ENCODE data around the gene CSF3R. TPM values are rescaled to one million over a fixed set of nuclear protein-coding genes. Genes with fewer than 3 reads are reported as not detected.
"Not testable (repeated sequence)": the region's sequence is repeated elsewhere in the genome, so short reads cannot be mapped to it uniquely, and the experiment has no call there.

The CSF3R gene
- total and polyA plus RNA-seq, 3 experiments from 2014 or later = 0.11 to 0.40 TPM; not detected in 1

DNA sequence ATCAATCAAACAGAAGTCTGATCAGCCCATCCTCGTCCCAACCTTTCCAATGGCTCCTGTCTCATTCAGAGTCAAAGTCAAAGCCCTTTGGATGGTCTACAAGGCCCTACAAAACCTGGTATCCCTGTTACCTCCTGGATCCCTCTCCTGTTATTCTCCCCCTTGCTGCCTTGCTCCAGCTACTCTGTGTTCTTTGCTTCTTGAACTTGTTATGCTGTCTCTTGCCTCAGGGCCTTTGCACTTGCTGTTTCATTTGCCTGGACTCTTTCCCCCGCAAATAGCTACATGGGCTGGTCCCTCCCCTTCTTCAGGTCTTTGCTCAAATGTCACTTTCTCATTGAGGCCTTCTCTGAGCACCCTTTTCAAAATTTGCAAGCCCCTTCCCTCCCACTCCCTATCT, 1.4 kb upstream of the CSF3R start:
- ChIA-PET POLR2A (no interaction called here), CTCF (no interaction called here)
- Histone ChIP-seq H3K4me1 (ENCODE audit: insufficient read depth, low read length) (peaks cover 11% of the 10 kb centered on the region), H3K36me3 (ENCODE audit: insufficient read depth, low read length) (no peaks in the 10 kb centered on the region), H3K27me3 (ENCODE audit: insufficient read depth, low read length, poor library complexity, severe bottlenecking) (no peaks in the 10 kb centered on the region), H3K27ac (ENCODE audit: low read depth, low read length) (no peak overlapping the region), H3K9me3 (ENCODE audit: low read length) (no peaks in the 10 kb centered on the region), H3K4me3 (ENCODE audit: low read length) (no peak overlapping the region)
- peaks cover 5 to 10% (median 7%) of the 10 kb centered on the region in 3 donors for H3K4me1 Mint-ChIP-seq
- no peak for DNase-seq
- H3K9me3 Mint-ChIP-seq = no peaks in the 10 kb centered on the region
- H3K36me3 Mint-ChIP-seq = no peaks in the 10 kb centered on the region
- no peak overlapping the region for H3K4me3 Mint-ChIP-seq
- H3K27me3 Mint-ChIP-seq = peaks cover 11 to 15% of the 10 kb centered on the region in 2 donors
- H3K27ac Mint-ChIP-seq = no peak overlapping the region

DNA sequence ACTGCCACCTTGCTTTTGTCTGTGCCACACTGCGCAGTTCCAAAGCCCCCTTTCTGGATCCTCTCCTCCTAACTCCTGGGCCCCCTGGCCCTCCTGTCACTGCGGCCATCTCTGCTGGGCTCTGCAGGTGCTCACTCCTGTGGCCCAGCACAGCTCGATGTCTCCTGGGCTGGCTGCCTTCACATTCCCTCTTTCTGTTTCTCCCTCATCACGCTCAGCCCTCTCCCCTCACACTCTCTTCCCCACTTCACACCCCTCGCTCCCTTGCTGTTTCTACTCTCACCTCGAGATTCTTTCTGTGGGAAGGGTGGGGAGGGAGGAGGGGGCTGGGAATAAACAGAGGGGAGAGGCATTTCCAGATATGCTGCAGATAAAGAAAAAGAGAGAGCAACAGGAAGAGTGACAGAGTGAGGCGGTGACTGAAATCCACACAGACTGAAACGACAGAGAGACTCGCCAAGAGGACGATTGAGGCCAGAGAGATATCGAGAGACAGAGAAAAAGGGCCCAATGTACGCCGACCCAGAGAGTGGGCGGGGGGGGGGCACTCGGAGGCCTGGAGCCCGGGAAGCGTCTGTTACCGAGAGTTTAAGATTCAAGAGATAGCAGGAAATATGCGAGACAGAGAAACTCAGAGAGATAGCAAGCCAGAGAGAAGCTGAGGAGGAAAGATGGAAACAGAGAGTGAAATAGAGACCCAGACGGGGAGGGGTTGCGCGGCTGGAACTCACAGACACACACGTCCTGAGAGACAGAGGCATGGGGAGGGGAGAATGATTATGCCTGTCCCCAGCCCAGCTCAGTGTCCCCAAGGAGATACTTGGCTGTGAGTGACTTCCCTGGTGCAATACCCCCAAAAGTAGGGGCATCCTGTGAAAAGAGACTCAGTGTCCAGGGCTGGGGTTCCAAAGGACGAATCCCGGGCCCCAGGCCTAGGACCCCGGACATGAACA, 666 bp downstream of the CSF3R start:
- no peak for DNase-seq
- Mint-ChIP-seq H3K4me3 (peak overlapping the region in 1 of 7 donors; percentile 37), H3K27me3 (peaks cover 7 to 9% of the 10 kb centered on the region in 2 donors), H3K4me1 (peaks cover 5 to 10% (median 7%) of the 10 kb centered on the region in 3 donors), H3K27ac (peak overlapping the region in 1 of 8 donors; percentile 17), H3K9me3 (no peaks in the 10 kb centered on the region), H3K36me3 (no peaks in the 10 kb centered on the region)
- Histone ChIP-seq H3K9me3 (ENCODE audit: low read length) (no peaks in the 10 kb centered on the region), H3K27me3 (ENCODE audit: insufficient read depth, low read length, poor library complexity, severe bottlenecking) (no peaks in the 10 kb centered on the region), H3K4me3 (ENCODE audit: low read length) (no peak overlapping the region), H3K27ac (ENCODE audit: low read depth, low read length) (peak overlapping the region; percentile 27), H3K4me1 (ENCODE audit: insufficient read depth, low read length) (peaks cover 11% of the 10 kb centered on the region), H3K36me3 (ENCODE audit: insufficient read depth, low read length) (no peaks in the 10 kb centered on the region)
- POLR2A ChIA-PET = no interaction called here
- CTCF ChIA-PET = no interaction called here

DNA sequence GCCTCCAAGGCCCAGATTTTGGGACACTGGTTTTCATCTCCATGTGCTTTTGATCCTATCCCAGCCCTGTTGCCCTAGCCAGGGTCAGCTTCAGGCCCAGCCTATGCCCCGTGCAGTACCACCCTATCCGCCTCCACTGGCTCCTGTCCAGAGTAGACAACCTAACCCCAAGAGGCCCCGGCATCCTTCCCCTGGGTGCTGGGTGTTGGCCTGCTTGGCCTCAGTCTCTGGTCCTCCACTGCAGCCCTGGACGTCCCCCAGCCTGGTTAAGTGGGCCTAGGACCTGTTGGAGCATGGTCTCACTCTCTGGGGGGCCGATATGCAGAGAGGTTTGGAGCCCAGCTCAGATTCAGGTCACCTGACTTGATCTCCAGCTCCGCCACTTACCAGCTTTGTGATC, 1.6 kb downstream of the CSF3R start:
- Histone ChIP-seq H3K27ac (ENCODE audit: low read depth, low read length) (no peak overlapping the region), H3K27me3 (ENCODE audit: insufficient read depth, low read length, poor library complexity, severe bottlenecking) (no peaks in the 10 kb centered on the region), H3K4me3 (ENCODE audit: low read length) (no peak overlapping the region), H3K9me3 (ENCODE audit: low read length) (no peaks in the 10 kb centered on the region), H3K4me1 (ENCODE audit: insufficient read depth, low read length) (peaks cover 11% of the 10 kb centered on the region), H3K36me3 (ENCODE audit: insufficient read depth, low read length) (no peaks in the 10 kb centered on the region)
- CTCF ChIA-PET = no interaction called here
- peaks cover 7 to 9% of the 10 kb centered on the region in 2 donors for H3K27me3 Mint-ChIP-seq
- POLR2A ChIA-PET = no interaction called here
- peaks cover 5 to 10% (median 7%) of the 10 kb centered on the region in 3 donors for H3K4me1 Mint-ChIP-seq
- H3K27ac Mint-ChIP-seq = no peak overlapping the region
- H3K36me3 Mint-ChIP-seq = no peaks in the 10 kb centered on the region
- H3K4me3 Mint-ChIP-seq = peak overlapping the region in 1 of 7 donors; percentile 36
- no peaks in the 10 kb centered on the region for H3K9me3 Mint-ChIP-seq
- DNase-seq = no peak

DNA sequence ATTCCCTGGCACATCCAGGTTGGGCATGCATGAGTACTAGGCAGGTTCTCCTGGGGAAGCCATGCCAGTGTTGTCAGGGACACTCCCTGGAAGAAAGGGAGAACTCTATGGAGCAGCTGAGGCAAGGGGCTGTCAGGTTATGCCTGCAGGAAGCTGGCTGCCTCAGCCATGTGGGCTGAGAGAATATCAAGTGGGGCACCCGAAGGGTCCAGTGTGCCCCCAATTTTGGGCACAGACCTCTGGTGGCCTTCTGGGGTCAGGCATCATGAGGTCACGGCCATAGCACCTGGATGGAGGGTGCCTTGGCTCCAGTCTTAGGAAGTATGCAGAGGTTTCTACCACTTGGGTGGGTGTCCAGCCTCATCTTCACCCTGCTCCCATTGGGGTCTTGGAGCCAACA, 2.6 kb downstream of the CSF3R start:
- Histone ChIP-seq H3K9me3 (ENCODE audit: low read length) (no peaks in the 10 kb centered on the region), H3K27me3 (ENCODE audit: insufficient read depth, low read length, poor library complexity, severe bottlenecking) (no peaks in the 10 kb centered on the region), H3K4me1 (ENCODE audit: insufficient read depth, low read length) (peaks cover 11% of the 10 kb centered on the region), H3K36me3 (ENCODE audit: insufficient read depth, low read length) (no peaks in the 10 kb centered on the region), H3K27ac (ENCODE audit: low read depth, low read length) (no peak overlapping the region), H3K4me3 (ENCODE audit: low read length) (no peak overlapping the region)
- Mint-ChIP-seq H3K4me1 (peaks cover 5 to 10% (median 7%) of the 10 kb centered on the region in 3 donors), H3K4me3 (no peak overlapping the region), H3K27me3 (peaks cover 3 to 6% of the 10 kb centered on the region in 2 donors), H3K9me3 (no peaks in the 10 kb centered on the region), H3K27ac (no peak overlapping the region), H3K36me3 (no peaks in the 10 kb centered on the region)
- CTCF ChIA-PET = no interaction called here
- DNase-seq = no peak
- POLR2A ChIA-PET = no interaction called here

GRCh38 chr1:36479505-36480051, 3.1 kb downstream of the CSF3R start:
- POLR2A ChIA-PET = no interaction called here
- Histone ChIP-seq H3K9me3 (ENCODE audit: low read length) (no peaks in the 10 kb centered on the region), H3K4me1 (ENCODE audit: insufficient read depth, low read length) (peaks cover 11% of the 10 kb centered on the region), H3K36me3 (ENCODE audit: insufficient read depth, low read length) (no peaks in the 10 kb centered on the region), H3K27me3 (ENCODE audit: insufficient read depth, low read length, poor library complexity, severe bottlenecking) (no peaks in the 10 kb centered on the region), H3K4me3 (ENCODE audit: low read length) (no peak overlapping the region), H3K27ac (ENCODE audit: low read depth, low read length) (no peak overlapping the region)
- CTCF ChIA-PET = no interaction called here
- H3K27me3 Mint-ChIP-seq = peaks cover 3 to 4% of the 10 kb centered on the region in 2 donors
- no peaks in the 10 kb centered on the region for H3K36me3 Mint-ChIP-seq
- H3K4me3 Mint-ChIP-seq = no peak overlapping the region
- no peak overlapping the region for H3K27ac Mint-ChIP-seq
- H3K9me3 Mint-ChIP-seq = no peaks in the 10 kb centered on the region
- DNase-seq = no peak
- H3K4me1 Mint-ChIP-seq = peaks cover 5 to 10% (median 7%) of the 10 kb centered on the region in 3 donors

DNA sequence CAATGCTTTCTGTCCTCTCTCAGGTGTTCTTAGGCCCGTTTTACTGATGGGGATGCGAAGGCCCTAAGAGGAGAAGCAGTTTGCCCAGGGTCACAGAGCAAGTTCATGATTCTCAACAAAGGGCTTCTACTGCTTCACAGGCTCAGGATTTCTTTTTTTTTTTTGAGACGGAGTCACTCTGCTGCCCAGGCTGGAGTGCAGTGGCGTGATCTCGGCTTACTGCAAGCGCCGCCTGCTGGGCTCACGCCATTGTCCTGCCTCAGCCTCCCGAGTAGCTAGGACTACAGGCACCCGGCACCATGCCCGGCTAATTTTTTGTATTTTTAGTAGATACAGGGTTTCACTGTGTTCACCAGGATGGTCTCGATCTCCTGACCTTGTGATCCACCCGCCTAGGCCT, 5.1 kb downstream of the CSF3R start:
- DNase-seq; H3K4me1 ChIP-seq (ENCODE audit: insufficient read depth, low read length); H3K4me3 ChIP-seq (ENCODE audit: low read length); H3K27ac ChIP-seq (ENCODE audit: low read depth, low read length); CTCF ChIA-PET; H3K36me3 Mint-ChIP-seq; H3K27ac Mint-ChIP-seq; H3K27me3 ChIP-seq (ENCODE audit: insufficient read depth, low read length, poor library complexity, severe bottlenecking); H3K36me3 ChIP-seq (ENCODE audit: insufficient read depth, low read length); H3K4me3 Mint-ChIP-seq; H3K9me3 ChIP-seq (ENCODE audit: low read length); H3K27me3 Mint-ChIP-seq; POLR2A ChIA-PET; H3K9me3 Mint-ChIP-seq: not testable (repeated sequence)
- H3K4me1 Mint-ChIP-seq = peaks cover 5 to 10% (median 7%) of the 10 kb centered on the region in 3 donors

DNA sequence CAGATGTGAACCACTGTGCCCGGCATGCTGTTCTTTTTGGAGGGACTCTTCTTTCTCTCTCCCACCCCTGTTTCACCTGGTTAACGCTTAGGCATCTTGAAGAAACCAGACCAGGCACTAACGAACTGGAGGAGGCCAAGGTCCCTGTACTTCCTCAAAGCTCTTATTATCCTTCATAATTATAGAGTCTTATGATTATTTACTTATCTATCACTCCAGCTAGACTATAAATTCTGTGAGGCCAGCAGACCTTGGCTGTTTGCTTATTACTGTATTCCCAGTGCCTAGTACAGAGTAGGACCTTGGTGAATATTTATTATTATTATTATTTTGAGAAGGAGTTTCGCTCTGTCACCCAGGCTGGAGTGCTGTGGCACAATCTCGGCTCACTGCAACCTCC, 5.8 kb downstream of the CSF3R start:
- Histone ChIP-seq H3K9me3 (ENCODE audit: low read length) (no peaks in the 10 kb centered on the region), H3K4me1 (ENCODE audit: insufficient read depth, low read length) (peaks cover 1% of the 10 kb centered on the region), H3K4me3 (ENCODE audit: low read length) (no peak overlapping the region), H3K36me3 (ENCODE audit: insufficient read depth, low read length) (no peaks in the 10 kb centered on the region), H3K27me3 (ENCODE audit: insufficient read depth, low read length, poor library complexity, severe bottlenecking) (no peaks in the 10 kb centered on the region), H3K27ac (ENCODE audit: low read depth, low read length) (no peak overlapping the region)
- Mint-ChIP-seq H3K27ac (no peak overlapping the region), H3K36me3 (no peaks in the 10 kb centered on the region), H3K4me3 (no peak overlapping the region), H3K27me3 (peaks cover 3 to 4% of the 10 kb centered on the region in 2 donors), H3K9me3 (no peaks in the 10 kb centered on the region), H3K4me1 (peaks cover 1 to 5% (median 2%) of the 10 kb centered on the region in 3 donors)
- ChIA-PET POLR2A (no interaction called here), CTCF (no interaction called here)
- DNase-seq = no peak

GRCh38 chr1:36475910-36476604, 6.7 kb downstream of the CSF3R start:
- CTCF ChIA-PET = no interaction called here
- no peaks in the 10 kb centered on the region for H3K36me3 Mint-ChIP-seq
- Histone ChIP-seq H3K36me3 (ENCODE audit: insufficient read depth, low read length) (no peaks in the 10 kb centered on the region), H3K4me3 (ENCODE audit: low read length) (no peak overlapping the region), H3K4me1 (ENCODE audit: insufficient read depth, low read length) (no peaks in the 10 kb centered on the region), H3K27me3 (ENCODE audit: insufficient read depth, low read length, poor library complexity, severe bottlenecking) (no peaks in the 10 kb centered on the region), H3K27ac (ENCODE audit: low read depth, low read length) (no peak overlapping the region), H3K9me3 (ENCODE audit: low read length) (no peaks in the 10 kb centered on the region)
- H3K27ac Mint-ChIP-seq = no peak overlapping the region
- H3K4me3 Mint-ChIP-seq = no peak overlapping the region
- POLR2A ChIA-PET = no interaction called here
- no peaks in the 10 kb centered on the region for H3K4me1 Mint-ChIP-seq
- peaks cover 3 to 4% of the 10 kb centered on the region in 2 donors for H3K27me3 Mint-ChIP-seq
- no peak for DNase-seq
- H3K9me3 Mint-ChIP-seq = no peaks in the 10 kb centered on the region

Data from CD8-positive, alpha-beta memory T cell (primary cell).